SK-N-SH treated with all-trans-retinoic acid at 6 μM for 48 hours (cell line): ENCODE results near the gene CTIF.

Experiments used
- BACH2 ChIP-seq: fragments of 250-450 bp; sonication (Bioruptor Pico); IDR thresholded peaks from 2 replicates; pipeline ENCODE4 v1.9.0; 2021; ENCODE audit warnings: mild to moderate bottlenecking, borderline replicate concordance
- CREB5 ChIP-seq: fragments of 250-450 bp; sonication (Bioruptor Pico); IDR thresholded peaks from 2 replicates; pipeline ENCODE4 v1.5.1; 2020; ENCODE audit warnings: low read depth, mild to moderate bottlenecking, moderate library complexity
- ESRRG ChIP-seq: fragments of 250-450 bp; sonication (Bioruptor Pico); IDR thresholded peaks from 2 replicates; pipeline ENCODE4 v1.6.1; 2021; ENCODE audit warnings: mild to moderate bottlenecking
- PATZ1 ChIP-seq: fragments of 250-450 bp; sonication (Bioruptor Pico); IDR thresholded peaks from 2 replicates; pipeline ENCODE4 v1.8.0; 2020; ENCODE audit warnings: mild to moderate bottlenecking, moderate library complexity, borderline replicate concordance
- PPARA ChIP-seq: fragments of 250-450 bp; sonication (Bioruptor Pico); IDR thresholded peaks from 2 replicates; pipeline ENCODE4 v1.5.0; 2020; ENCODE audit warnings: mild to moderate bottlenecking, borderline replicate concordance
- RARB ChIP-seq: fragments of 250-450 bp; sonication (Bioruptor Pico); IDR thresholded peaks from 2 replicates; pipeline ENCODE4 v1.8.0; 2021; ENCODE audit warnings: mild to moderate bottlenecking, moderate library complexity
- TOX ChIP-seq: fragments of 250-450 bp; sonication (Bioruptor Pico); IDR thresholded peaks from 2 replicates; pipeline ENCODE4 v1.8.0; 2021; ENCODE audit warnings: mild to moderate bottlenecking, moderate library complexity, borderline replicate concordance
- ZFP3 ChIP-seq: fragments of 250-450 bp; sonication (Bioruptor Pico); IDR thresholded peaks from 2 replicates; pipeline ENCODE4 v1.5.0; 2020; ENCODE audit warnings: mild to moderate bottlenecking, moderate library complexity
- ZFP30 ChIP-seq: fragments of 450-650 bp; formaldehyde crosslinking; IDR thresholded peaks from 2 replicates; pipeline ENCODE4 v1.5.0; 2022; ENCODE audit warnings: mild to moderate bottlenecking, moderate library complexity
- ZNF565 ChIP-seq: fragments of 450-650 bp; formaldehyde crosslinking; conservative IDR thresholded peaks from 2 replicates; pipeline ENCODE4 v1.5.0; 2020; ENCODE audit warnings: low read depth, mild to moderate bottlenecking, moderate library complexity
- ZNF70 ChIP-seq: fragments of 450-650 bp; formaldehyde crosslinking; IDR thresholded peaks from 2 replicates; pipeline ENCODE4 v1.5.0; 2020; ENCODE audit warnings: mild to moderate bottlenecking, moderate library complexity
- ZNF8 ChIP-seq: fragments of 450-650 bp; formaldehyde crosslinking; IDR thresholded peaks from 2 replicates; pipeline ENCODE4 v1.5.0; 2020; ENCODE audit warnings: mild to moderate bottlenecking, moderate library complexity

GRCh38 chr18:48853588-48853987 is 314.8 kb downstream of the CTIF start:
- TF ChIP-seq CREB5 (CRISPR knock-in tag) = no peak
- TF ChIP-seq ZFP3 (CRISPR knock-in tag) = no peak
- no peak for TF ChIP-seq ZNF565 (CRISPR knock-in tag)
- TF ChIP-seq BACH2 (CRISPR knock-in tag) = no peak
- TF ChIP-seq ZFP30 (CRISPR knock-in tag) = no peak
- no peak for TF ChIP-seq PPARA
- TF ChIP-seq ZNF70 (CRISPR knock-in tag) = no peak
- no peak for TF ChIP-seq ESRRG (CRISPR knock-in tag)
- TF ChIP-seq TOX (CRISPR knock-in tag) = no peak
- no peak for TF ChIP-seq RARB
- no peak for TF ChIP-seq PATZ1 (CRISPR knock-in tag)
- no peak for TF ChIP-seq ZNF8
